ENCODE data around the gene AASDH. TPM values are rescaled to one million over a fixed set of nuclear protein-coding genes. Genes with fewer than 3 reads are reported as not detected.

Gene AASDH
- total and polyA plus RNA-seq, 2 of the 13 experiments (the other 11 are each of a cell fraction or from before 2014, with no cell fraction given) = 12.6 to 14.1 TPM

- Histone ChIP-seq H4K20me1 (ENCODE audit: insufficient read depth, low read length) (peaks cover 29% of the 10 kb centered on the region; the same call in 1 of the 2 replicates), H3K4me1 (ENCODE audit: insufficient read depth, low read length) (peaks cover 48% of the 10 kb centered on the region), H3K9me3 (ENCODE audit: low read length) (no peaks in the 10 kb centered on the region), H3K27me3 (ENCODE audit: control insufficient read depth in 1 of 2, insufficient read depth in 2 of 2, low read length in 2 of 2) (no peaks in the 10 kb centered on the region), H2AFZ (ENCODE audit: low read length) (no peak overlapping the region), H3K27ac (ENCODE audit: extremely low read length, insufficient read depth, low read length) (no peak overlapping the region), H3K4me3 (replicated peaks in 1 of 3; ENCODE audit: insufficient read depth in 1 of 3, low read depth in 2 of 3, low read length in 3 of 3) (no peak overlapping the region), H3K36me3 (replicated peaks in 1 of 2; ENCODE audit: control insufficient read depth in 1 of 2, insufficient read depth in 2 of 2, low read length in 2 of 2) (no peaks in the 10 kb centered on the region; a peak in 1 of 5 replicates), H3K9ac (ENCODE audit: insufficient read depth, low read depth, low read length) (no peak overlapping the region), H3K4me2 (ENCODE audit: low read depth, low read length) (no peak overlapping the region), H3K79me2 (ENCODE audit: insufficient read depth, low read length) (peaks cover 100% of the 10 kb centered on the region)
- BruUV-seq (replicated peaks) = no TSS peak
- no peak for DNase-seq (ENCODE audit: low spot score)
- FAIRE-seq = no peak
- no peak for ATAC-seq
- in situ Hi-C loops (cut with HindIII; ENCODE audit: extremely low pct_ligation_motif_present, low pct_unique_long_range_greater_than_20kb) = no loop called here
- WGBS (ENCODE audit: low lambda C conversion rate) = 100% methylated on average over 1 of the region's 1 CpG
- CTCF ChIA-PET (ENCODE audit: low intra/inter-chr PET ratio, low total read pairs) = no interaction called here
- POLR2A ChIA-PET = interaction anchor here (2.3 kb wide), 1 partner anchor 8 kb away, joined by 8 read pairs; the partner anchor contains the start of genes PAICS and PPAT
- intact Hi-C loops (cut with micrococcal nuclease; ENCODE audit: unreplicated experiment) = loop anchor here (5.0 to 10.0 kb wide), 2 partner anchors 40 to 408 kb away; partner anchors contain the start of gene SRP72
- TF ChIP-seq SRF (IDR thresholded peaks at IDR 0.05; ENCODE audit: low read depth, low read length) (no peak), NFATC3 (CRISPR knock-in tag; IDR thresholded peaks at IDR 0.05) (no peak), IKZF1 (IDR thresholded peaks at IDR 0.05) (no peak), NBN (conservative IDR thresholded peaks at IDR 0.05) (no peak), KDM4B (CRISPR knock-in tag; IDR thresholded peaks at IDR 0.05) (no peak), ZBTB20 (CRISPR knock-in tag; IDR thresholded peaks at IDR 0.05; ENCODE audit: borderline replicate concordance, low read depth) (no peak), POLR2A (IDR thresholded peaks at IDR 0.05; ENCODE audit: insufficient read depth in 1 of 2, low read depth in 2 of 2, low read length in 2 of 2) (no peak), PRDM10 (CRISPR knock-in tag; IDR thresholded peaks at IDR 0.05; ENCODE audit: low read depth) (no peak), NR0B2 (CRISPR knock-in tag; IDR thresholded peaks at IDR 0.05) (no peak), THRA (CRISPR knock-in tag; IDR thresholded peaks at IDR 0.05; ENCODE audit: borderline replicate concordance) (no peak), ZNF580 (CRISPR knock-in tag; IDR thresholded peaks at IDR 0.05; ENCODE audit: borderline replicate concordance, low read depth) (no peak), ZNF570 (CRISPR knock-in tag; IDR thresholded peaks at IDR 0.05; ENCODE audit: borderline replicate concordance) (no peak), ZNF44 (CRISPR knock-in tag; IDR thresholded peaks at IDR 0.05) (no peak), DMTF1 (CRISPR knock-in tag; IDR thresholded peaks at IDR 0.05) (no peak)
These were observed 39.9 kb upstream of the AASDH start for GRCh38 chr4:56427179-56427578.

Data from HepG2 (cell line).